GM18870 (cell line): ENCODE results near the gene FGG.

ENCODE experiments used
- ATAC-seq: cut with Tn5 transposase; IDR thresholded peaks from one replicate; pipeline ENCODE4 v1.9.1; 2021; ENCODE audit warnings: moderate library complexity; ENCODE audit not compliant: unreplicated experiment

The FGG gene

DNA sequence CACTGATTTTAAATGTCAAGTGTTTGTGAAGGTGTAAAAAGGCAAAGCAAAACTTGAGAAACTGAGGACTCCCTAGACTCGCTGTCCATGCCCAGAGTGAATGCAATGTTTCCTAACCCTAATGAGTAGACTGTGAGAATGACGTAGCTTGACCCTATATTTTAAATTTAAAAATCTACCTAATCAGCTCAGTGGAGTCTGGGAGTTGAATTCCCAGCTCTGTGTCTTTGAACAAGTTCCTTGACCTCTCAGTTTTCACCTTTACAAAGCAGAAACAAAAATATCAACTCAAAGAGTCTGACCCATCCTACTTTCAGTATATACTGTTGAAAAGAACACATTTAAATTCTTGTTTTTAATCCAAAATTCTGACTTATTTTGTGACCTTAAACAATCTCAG is 24.3 kb downstream of the FGG start:
- ATAC-seq: no peak

DNA sequence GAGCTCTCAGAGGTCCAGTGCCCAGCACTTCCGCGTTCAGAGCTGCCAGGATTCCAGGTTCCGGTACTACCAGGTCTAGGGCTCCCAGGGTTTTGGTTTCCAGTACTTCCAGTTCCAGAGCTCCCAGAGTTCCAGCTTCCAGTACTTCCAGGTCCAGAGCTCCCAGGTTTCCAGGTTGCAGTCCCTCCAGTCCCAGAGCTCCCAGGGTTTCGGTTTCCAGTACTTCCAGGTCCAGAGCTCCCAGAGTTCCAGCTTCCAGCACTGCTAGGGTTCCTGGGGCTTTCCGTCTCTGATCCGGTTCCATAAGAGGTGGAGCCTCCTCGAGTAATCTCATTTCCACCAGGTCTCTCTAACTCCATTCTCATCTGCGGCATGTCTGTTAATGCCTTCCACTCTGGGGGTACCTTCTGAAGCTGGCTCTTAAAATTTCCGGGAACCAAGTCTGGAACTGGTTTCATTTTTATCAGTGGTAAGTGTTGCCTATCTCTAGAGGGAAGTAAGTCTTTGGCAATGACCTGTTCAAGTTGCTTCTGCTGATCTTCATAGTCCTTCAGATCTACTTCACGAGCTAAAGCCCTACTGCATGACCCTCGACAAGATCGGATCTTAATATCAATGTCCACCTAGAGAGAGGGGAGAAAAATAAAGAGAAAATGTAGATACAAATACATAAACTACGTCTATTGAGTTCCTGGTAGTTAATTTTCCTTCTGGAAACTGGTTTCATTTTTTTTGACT is 26.0 kb downstream of the FGG start:
- ATAC-seq: no peak

DNA sequence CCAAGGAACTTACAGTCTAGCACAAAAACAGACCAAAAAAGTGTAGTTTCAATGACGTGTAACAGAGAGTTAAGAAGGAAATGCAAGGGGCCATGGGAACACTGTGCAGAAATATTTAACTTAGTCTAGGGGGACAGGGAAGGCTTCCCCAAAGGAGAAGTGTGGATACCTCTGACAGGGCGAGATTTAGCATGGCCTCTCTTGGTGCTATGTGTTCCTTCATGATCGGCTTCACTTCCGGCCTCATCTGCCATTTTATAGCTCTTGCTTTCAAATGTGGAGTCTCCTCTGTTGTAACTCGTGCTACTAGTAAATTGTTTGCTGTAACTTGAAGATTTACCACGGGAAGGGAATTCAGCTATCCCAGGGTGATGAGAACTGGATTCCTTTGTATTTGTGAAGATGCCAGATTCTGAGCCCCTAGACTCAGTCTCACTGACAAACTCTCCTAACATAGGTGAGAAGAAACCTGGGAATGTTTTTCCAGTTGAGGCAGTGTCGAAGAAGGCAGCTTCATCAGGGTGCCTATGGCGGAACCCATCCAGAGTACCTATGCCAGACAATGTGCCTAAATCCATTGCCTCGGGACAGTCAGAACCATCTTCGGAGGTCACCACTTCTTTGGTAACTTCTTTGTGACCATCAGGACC is 27.0 kb downstream of the FGG start:
- no peak for ATAC-seq

DNA sequence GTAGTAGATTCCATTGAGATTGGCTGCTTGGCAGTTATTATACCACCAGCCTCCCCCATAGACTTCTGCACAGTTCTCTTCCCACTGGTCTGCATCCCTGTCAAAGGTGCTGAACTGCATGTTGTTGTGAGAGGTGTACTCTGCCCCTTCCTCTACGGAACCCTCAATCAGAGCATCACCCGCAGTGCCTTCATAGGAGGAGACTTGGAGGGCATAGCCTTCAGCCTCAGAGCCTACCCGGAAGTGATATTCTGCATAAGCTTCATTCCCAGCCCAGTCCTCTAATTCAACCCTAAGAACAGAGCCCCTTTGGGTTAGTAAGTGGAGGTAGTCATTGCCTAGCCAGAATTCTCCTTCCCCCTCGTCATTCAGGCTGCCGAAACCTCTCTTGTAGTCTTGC is 28.2 kb downstream of the FGG start:
- ATAC-seq: no peak

DNA sequence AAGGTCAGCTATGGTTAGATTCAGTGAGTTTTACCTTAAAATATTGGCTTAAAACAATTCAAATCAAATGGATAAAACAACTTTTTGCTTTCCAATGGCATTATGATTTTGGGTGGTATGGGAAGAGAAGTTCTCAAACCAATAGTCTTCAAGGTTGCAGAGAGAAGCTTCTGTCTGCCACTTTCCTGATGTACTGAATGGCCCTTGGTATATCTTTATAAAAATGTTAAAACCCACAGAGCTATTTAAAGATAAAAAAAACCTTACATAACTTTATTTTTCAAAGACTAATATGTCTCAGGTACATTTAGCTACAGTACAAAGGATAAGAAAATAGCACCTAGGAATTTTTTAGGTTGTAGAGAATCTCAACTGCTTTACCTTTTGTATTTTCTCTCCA is 28.8 kb downstream of the FGG start:
- ATAC-seq: no peak

DNA sequence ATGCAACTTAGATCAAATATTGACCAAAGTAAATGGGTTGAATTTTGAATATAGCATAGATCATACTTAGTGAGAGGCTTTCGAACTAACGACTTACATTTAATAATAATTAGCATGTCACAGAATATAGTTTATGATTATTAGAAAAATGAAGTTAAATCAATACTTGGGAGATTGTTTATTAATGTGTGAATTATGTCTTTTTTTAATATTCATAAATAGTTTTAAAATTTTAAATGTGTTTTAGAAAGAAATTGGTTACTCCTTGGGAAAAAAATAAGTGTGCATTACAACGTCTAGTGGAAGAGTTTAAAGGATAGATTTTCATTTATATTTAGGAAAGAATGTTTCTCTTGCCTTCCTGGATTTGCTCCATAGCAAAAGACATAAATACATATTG is 29.2 kb downstream of the FGG start:
- no peak for ATAC-seq

DNA sequence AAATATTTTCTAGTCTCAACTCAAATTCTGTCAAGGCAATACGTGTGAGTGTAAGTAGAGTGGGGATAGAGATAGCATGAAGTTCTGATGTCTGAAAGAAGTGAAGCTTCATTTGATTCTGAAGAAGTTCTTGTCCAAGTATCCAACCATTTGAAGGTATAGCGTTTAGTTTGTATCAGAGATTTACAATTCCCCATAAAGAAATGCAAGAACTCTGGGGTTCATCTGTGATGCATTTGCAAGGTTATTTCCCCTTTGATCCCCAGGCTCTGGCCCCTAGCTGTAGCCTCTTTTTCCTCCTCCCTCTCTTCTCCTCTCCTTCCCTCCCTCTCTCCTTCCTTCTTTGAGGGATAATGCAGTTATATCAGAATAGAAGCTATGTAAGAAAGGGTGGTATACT is 29.7 kb downstream of the FGG start:
- no peak for ATAC-seq

DNA sequence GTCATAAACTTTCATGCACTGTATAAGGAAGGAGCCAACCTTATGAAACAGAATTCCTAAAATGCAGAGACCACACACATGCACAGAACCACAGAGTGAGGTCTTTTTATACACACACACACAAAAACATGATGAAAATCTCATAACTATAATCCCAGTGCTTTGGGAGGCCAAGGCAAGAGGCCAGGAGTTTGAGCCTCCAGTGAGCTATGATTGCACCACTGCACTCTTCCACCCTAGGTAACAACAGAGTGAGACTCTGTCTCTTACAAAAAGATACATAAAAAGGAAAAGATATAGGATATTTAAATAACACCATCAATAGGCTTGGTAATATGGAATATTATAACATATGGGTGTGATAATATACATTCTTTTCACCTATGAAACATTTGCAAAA is 32.5 kb downstream of the FGG start:
- ATAC-seq: no peak

DNA sequence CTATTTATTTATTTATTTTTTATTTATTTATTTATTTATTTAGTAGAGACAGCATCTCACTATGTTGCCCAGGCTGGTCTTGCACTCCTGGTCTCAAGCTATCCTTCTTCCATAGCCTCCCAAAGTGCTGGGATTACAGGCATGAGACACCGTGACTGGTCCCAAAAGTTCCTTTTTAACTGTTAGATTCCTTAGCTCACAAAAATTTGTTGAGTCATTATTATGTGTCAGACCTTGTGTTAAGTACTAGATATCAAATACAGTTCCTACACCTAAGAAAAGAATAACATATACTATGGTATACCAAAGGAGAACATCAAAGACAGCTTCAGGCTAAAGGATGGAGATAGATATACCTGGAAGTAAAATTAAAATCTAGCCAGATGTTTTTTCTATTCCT is 33.5 kb downstream of the FGG start:
- ATAC-seq: no peak

DNA sequence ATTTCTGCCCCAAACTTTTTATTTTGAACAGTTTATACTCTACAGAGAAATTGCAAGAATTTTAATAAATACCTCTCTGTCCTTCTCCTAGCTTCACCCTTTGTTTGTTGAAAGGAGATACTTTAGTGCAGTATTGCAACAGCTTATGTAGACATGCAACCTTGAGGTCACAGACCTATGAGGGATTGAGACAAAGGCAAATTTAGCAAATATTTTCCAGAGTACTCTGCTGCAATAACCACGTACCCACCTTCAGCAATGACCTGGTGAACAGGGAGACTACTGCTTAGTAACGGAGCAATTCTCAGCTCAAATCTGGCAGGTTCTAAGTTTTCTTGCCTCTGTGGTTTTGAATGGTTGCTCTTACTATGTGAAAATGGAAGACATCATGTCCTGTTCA is 35.1 kb downstream of the FGG start:
- no peak for ATAC-seq

DNA sequence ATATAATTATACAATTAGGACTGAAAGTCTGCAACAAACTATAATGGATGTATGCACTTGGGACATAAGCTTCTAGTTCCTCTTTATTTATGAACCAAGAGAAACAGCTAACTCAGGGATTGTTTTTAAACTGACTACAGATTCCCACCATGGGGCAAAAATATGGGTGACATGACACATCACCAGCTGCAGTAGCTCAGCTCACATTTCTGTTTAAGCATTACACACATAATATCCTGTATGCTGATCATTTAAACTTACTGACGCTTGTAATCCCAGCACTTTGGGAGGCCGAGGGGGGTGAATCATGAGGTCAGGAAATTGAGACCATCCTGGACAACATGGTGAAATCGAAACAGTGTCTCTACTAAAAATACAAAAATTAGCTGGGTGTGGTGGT is 38.1 kb downstream of the FGG start:
- no peak for ATAC-seq

DNA sequence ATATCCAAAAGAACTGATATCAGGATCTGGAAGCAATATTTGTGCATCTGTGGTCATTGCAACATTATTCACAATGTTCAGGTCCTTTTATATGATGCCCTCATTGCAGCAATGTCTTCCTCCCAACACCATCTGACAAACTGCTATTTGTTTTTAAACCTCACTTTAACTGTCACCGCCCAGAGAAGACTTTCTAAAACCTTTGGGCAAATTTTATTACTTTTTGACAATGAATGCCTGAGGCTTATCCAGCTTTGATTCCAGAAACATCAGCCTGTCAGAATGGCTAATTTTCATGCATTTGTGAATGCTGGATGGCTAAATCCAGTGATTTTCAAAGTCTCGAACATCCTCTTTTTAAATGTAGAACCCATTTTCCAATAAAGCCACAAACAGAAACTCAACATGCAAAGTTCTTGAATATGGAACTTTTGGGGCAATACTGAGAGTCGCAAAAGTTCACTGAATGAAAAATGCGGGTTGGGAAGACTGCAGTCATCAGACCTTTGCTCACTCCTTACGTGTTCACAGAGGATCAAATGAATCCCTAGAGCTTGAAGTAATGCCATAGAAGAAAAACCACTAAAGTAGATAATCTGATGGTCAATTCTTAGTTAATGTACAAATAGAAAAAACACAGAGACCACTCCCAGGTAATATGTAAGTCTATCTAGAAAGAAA is 39.1 kb downstream of the FGG start:
- no peak for ATAC-seq

DNA sequence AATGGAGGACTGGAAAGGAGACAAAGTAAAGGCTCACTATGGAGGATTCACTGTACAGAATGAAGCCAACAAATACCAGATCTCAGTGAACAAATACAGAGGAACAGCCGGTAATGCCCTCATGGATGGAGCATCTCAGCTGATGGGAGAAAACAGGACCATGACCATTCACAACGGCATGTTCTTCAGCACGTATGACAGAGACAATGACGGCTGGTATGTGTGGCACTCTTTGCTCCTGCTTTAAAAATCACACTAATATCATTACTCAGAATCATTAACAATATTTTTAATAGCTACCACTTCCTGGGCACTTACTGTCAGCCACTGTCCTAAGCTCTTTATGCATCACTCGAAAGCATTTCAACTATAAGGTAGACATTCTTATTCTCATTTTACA is 42.9 kb downstream of the FGG start:
- ATAC-seq: no peak

DNA sequence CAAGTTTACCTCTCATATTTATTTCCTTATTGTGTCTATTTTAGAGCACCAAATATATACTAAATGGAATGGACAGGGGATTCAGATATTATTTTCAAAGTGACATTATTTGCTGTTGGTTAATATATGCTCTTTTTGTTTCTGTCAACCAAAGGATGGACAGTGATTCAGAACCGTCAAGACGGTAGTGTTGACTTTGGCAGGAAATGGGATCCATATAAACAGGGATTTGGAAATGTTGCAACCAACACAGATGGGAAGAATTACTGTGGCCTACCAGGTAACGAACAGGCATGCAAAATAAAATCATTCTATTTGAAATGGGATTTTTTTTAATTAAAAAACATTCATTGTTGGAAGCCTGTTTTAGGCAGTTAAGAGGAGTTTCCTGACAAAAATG is 43.4 kb downstream of the FGG start:
- no peak for ATAC-seq

DNA sequence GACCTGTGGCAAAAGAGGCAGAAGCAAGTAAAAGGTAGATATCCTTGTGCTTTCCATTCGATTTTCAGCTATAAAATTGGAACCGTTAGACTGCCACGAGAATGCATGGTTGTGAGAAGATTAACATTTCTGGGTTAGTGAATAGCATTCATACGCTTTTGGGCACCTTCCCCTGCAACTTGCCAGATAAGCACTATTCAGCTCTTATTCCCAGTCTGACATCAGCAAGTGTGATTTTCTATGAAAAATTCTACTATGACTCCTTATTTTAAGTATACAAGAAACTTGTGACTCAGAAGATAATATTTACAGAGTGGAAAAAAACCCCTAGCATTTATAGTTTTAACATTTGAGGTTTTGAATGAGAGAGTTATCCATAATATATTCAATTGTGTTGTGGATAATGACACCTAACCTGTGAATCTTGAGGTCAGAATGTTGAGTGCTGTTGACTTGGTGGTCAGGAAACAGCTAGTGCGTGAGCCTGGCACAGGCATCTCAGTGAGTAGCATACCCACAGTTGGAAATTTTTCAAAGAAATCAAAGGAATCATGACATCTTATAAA is 45.7 kb downstream of the FGG start:
- ATAC-seq: no peak

DNA sequence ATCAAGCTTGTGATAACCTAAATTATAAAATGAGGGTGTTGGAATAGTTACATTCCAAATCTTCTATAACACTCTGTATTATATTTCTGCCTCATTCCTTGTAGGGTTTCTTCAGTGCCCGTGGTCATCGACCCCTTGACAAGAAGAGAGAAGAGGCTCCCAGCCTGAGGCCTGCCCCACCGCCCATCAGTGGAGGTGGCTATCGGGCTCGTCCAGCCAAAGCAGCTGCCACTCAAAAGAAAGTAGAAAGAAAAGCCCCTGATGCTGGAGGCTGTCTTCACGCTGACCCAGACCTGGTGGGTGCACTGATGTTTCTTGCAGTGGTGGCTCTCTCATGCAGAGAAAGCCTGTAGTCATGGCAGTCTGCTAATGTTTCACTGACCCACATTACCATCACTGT is 46.8 kb downstream of the FGG start:
- ATAC-seq: no peak

DNA sequence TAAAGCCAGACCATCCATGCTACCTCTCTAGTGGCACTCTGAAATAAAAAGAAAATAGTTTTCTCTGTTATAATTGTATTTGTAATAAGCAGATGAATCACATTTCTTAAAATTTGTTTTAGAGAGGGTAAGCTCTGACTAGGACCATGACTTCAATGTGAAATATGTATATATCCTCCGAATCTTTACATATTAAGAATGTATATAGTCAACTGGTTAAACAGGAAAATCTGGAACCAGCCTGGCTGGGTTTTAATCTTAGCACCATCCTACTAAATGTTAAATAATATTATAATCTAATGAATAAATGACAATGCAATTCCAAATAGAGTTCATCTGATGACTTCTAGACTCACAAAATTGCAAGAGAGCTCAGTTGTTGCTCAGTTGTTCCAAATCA is 48.1 kb downstream of the FGG start:
- ATAC-seq: no peak

DNA sequence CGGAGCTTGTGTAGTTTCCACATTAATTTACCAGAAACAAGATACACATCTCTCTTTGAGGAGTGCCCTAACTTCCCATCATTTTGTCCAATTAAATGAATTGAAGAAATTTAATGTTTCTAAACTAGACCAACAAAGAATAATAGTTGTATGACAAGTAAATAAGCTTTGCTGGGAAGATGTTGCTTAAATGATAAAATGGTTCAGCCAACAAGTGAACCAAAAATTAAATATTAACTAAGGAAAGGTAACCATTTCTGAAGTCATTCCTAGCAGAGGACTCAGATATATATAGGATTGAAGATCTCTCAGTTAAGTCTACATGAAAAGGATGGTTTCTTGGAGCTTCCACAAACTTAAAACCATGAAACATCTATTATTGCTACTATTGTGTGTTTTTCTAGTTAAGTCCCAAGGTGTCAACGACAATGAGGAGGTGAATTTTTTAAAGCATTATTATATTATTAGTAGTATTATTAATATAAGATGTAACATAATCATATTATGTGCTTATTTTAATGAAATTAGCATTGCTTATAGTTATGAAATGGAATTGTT is 49.7 kb downstream of the FGG start, which contains the start of gene FGB:
Gene FGB (plus strand): TSS at position 315 of the 558 bp plus-strand sequence. CDS start 8 bp downstream, at position 323.
- no peak for ATAC-seq

DNA sequence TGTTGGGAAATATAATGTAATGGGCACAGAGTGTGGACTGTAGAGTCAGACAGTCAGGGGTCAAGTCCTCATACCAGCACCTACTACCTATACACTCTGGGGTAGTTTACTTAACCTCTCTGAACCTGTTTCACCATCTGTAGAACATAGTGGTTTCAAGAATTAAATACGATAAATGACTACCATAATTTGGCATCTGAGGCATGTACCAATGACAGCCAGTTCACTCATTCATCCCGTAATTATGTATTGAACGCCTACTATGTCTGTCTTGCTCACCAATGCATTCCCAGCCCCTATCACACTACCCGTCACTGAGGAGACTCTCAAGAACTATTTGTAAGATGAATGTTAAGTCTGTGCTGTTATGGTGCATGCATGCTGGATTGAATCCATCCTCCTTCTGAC is 51.6 kb downstream of the FGG start:
- no peak for ATAC-seq

DNA sequence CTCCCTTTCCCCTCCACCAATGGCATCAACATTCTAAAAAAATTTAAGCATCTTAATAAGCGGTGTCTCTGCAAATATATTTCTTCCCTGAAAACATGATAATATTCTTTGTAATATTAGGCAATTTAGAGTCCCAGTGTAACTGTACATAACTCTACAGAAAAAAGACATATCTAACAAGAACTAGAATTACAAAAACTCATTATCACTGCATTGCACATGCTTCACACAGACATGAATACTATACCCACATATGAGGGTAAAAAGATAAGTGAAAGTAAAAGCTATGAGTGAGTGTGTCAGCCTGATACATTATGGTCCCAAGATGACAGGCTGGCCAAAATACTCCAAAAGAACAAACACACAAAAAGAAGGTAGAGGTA is 52.0 kb downstream of the FGG start:
- no peak for ATAC-seq
